NK-92 treated with Interleukin-12 subunit alpha and Interleukin-12 subunit beta, amount 100 ng/mL, for 24 hours (cell line): ENCODE results near the gene WDR53.
"Not testable (repeated sequence)": the region's sequence is repeated elsewhere in the genome, so short reads cannot be mapped to it uniquely, and the experiment has no call there.

ENCODE experiments used
- DNase-seq: peaks from one replicate; lab custom pipeline; 2025; lab: John Stamatoyannopoulos, UW

WDR53 gene

DNA sequence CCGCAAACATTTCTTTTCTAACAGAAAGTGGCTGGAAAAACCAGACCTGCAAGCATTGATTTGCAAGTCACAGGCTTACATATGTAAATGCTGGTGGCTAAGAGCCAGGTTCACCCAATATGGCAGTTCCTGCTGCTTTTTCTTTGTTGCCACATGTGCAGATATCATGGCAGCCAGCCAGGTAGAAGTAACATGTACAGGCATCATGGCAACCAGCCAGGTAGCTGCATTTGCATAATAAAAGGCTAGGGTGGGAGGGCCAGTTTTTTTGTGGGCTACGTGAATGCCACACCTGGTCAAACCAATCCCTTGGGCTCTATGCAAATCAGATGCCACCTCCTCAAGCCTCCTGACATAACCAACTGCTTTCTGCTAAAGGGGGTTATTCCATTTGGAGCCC, 50.4 kb downstream of the WDR53 start:
- DNase-seq, result no peak

DNA sequence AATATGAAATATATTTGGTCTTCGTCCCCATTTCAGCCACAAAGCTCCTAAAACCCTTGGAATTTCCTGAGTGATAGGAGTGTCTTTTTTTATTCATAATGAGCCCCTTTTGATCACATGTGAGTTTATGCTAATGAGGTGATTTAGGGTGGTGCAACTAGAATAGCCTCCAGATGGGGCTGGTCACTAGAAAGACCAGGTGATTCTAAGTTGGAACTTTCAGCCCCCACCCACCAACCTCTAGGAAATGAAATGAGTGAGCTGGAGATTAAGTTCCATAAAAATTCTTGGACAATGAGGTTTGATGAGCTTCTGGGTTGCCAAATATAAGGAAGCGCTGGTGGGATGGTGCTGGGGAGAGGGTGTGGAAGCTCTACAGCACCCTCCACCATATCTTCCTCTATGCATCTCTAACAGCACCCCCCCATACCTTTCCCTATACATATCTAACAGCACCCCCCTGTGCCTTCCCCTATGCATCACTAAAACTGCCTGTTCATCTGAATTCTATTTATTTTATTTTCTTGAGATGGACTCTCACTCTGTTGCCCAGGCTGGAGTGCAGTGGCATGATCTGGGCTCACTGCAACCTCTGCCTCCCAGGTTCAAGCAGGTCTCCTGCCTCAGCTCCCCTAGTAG, 51.1 kb downstream of the WDR53 start:
- DNase-seq, result no peak

GRCh38 chr3:196514913-196515621, 53.3 kb downstream of the WDR53 start, which contains the start of gene SMCO1:
Gene SMCO1, minus strand, starts transcription at chr3:196515346. Its CDS starts 137 bp downstream, at chr3:196515209.
- DNase-seq, result no peak

- DNase-seq, result no peak
Measured at GRCh38 chr3:196514350-196514716, 54.0 kb downstream of the WDR53 start.

DNA sequence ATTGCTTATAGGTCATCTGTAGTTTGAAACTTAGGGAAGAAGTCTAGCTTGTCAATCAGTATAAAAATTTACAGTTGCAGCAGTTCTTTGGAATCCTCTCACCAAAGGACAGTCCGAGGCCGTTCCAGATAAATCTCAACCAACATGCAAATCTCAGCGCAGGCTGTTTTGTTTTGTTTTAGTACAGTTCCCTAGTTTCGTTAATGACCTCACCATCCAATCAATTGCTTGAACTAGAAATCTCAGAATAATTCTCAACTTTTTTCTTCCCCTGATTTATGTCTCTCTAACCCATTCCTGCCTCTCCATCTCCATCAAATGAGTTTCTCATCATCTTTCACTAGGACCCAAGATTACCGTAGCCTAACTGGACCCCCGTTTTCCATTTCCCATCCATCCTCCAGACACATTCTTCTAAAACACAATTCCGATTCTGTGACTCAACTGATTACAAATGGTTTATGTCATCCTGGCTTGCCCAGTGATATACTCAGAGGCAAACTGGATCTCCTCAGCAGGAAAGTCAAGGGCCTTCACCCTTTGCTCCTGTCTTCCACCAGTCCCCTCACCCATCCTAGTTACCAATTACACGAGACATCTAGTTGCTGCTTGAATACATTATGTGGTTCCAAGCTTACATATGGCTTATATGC, 54.5 kb downstream of the WDR53 start:
- no peak for DNase-seq

DNA sequence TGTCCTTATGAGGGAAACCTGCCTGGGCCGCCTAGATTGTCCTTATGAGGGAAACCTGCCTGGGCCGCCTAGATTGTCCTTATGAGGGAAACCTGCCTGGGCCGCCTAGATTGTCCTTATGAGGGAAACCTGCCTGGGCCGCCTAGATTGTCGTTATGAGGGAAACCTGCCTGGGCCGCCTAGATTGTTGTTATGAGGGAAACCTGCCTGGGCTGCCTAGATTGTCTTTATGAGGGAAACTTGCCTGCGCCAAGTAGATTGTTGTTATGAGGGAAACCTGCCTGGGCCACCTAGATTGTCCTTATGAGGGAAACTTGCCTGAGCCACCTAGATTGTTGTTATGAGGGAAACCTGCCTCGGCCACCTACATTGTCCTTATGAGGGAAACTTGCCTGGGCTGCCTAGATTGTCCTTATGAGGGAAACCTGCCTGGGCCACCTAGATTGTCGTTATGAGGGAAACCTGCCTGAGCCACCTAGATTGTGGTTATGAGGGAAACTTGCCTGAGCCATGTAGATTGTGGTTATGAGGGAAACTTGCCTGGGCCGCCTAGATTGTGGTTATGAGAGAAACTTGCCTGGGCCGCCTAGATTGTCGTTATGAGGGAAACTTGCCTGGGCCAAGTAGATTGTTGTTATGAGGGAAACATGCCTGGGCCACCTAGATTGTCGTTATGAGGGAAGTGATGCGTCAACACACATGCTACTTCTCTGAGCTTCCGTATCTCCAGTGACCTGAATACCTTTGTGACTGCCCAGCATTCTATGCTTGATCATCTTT, 56.5 kb downstream of the WDR53 start:
- DNase-seq, result not testable (repeated sequence)

- not testable (repeated sequence) for DNase-seq
Measured at GRCh38 chr3:196511108-196511507, 57.2 kb downstream of the WDR53 start.

DNA sequence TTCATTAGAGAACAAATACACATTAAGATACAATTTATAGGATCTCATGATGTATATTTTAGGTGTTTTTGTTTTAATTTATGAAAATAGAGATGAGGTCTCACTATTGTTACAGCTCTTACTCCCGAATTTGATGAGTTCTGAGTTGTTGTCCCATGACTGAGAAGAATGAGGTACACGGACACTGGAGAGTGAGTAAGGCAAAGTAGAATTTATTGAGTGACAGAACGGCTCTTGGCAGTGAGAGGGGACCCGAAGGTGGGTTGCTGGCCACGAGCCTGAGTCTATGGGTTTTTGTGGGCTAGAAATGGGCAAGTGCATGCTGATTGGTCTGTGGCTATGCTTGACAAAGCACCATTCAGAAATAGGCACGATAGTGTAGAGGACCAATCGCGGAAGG, 61.7 kb downstream of the WDR53 start:
- DNase-seq, result no peak

DNA sequence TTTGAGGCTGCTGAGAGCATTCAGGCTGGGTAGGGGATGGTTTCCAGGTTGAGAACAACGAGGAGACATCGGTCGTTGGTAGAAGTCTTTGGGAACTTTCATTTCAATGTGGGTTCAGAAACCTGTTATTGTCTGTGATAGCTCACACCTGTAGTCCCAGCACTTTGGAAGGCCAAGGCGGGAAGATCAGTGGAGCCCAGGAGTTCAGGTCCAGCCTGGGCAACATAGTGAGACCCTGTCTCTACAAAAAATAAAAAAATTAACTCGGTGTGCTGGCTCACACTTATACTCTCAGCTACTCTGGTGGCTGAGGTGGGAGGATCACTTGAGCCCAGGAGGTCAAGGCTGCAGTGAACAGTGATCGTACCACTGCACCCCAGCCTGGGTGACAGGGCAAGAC, 63.8 kb downstream of the WDR53 start:
- DNase-seq, result no peak
